Tibial nerve (tissue), 4 donors: ENCODE data around the gene GATC. TPM values are rescaled to one million over a fixed set of nuclear protein-coding genes. Genes with fewer than 3 reads are reported as not detected.

Experiments used
- DNase-seq, 2 donors: peaks; one replicate each; pipeline ENCODE4 v3.0.0-alpha.2; 2019; ENCODE audit warnings: low spot score in 2 of 2
- H3K27ac ChIP-seq, 4 donors: fragments of 200-600 bp; sonication (generic) in 3 of 4; one replicate each; pipeline ENCODE4 v1.5.1; 2017 to 2019; ENCODE audit warnings: mild to moderate bottlenecking in 1 of 4
- H3K27me3 ChIP-seq, 2 donors: fragments of 200-600 bp; sonication (generic) in 1 of 2; one replicate each; pipeline versions ENCODE4 v1.5.1 to v1.6.0; 2017 to 2019
- H3K36me3 ChIP-seq, 3 donors: fragments of 200-600 bp; sonication (generic); one replicate each; pipeline ENCODE4 v1.5.1; 2018 to 2019
- H3K4me1 ChIP-seq, 4 donors: fragments of 200-600 bp; sonication (generic) in 3 of 4; one replicate each; pipeline ENCODE4 v1.5.1; 2017 to 2019
- H3K4me3 ChIP-seq, 4 donors: fragments of 200-600 bp; sonication (generic) in 3 of 4; one replicate each; pipeline ENCODE4 v1.5.1; 2017 to 2019; ENCODE audit warnings: mild to moderate bottlenecking in 1 of 4, moderate library complexity in 1 of 4
- H3K9me3 ChIP-seq, 4 donors: fragments of 200-600 bp; sonication (generic) in 3 of 4; one replicate each; pipeline ENCODE4 v1.5.1; 2017 to 2019
- CTCF ChIP-seq, 5 experiments: fragments of 200-600 bp in 3 of 5; fragments of 450-650 bp in 2 of 5; sonication (generic) in 3 of 5; IDR thresholded peaks; one replicate each; pipeline ENCODE4 v1.5.1; 2016 to 2019; ENCODE audit warnings: antibody characterized with exemption in 5 of 5, mild to moderate bottlenecking in 3 of 5, moderate library complexity in 2 of 5
- EP300 ChIP-seq, 2 donors: sonication (generic); formaldehyde crosslinking; IDR thresholded peaks; one replicate each; pipeline ENCODE4 v1.6.1; 2017; ENCODE audit warnings: antibody characterized with exemption in 2 of 2, mild to moderate bottlenecking in 1 of 2
- POLR2A ChIP-seq, 2 donors: fragments of 450-650 bp; IDR thresholded peaks; one replicate each; pipeline ENCODE4 v1.6.1; 2017; ENCODE audit warnings: antibody characterized with exemption in 2 of 2, mild to moderate bottlenecking in 2 of 2, moderate library complexity in 2 of 2
- WGBS, 2 donors: methylation state at CpG; one replicate each; pipeline ENCODE4 v1.1.5; 2018; 5-methylcytosine and 5-hydroxymethylcytosine counted together
- total RNA-seq, 4 donors: library from RNA; depleted of rRNA; stranded (reverse); fragments of >200 nt; gene quantifications; one replicate each; pipeline ENCODE4 v1.1.0, GENCODE V29; 2016

The GATC gene
- total RNA-seq, 4 donors from 2014 or later = 21.0 to 37.3 (median 29.2) TPM

DNA sequence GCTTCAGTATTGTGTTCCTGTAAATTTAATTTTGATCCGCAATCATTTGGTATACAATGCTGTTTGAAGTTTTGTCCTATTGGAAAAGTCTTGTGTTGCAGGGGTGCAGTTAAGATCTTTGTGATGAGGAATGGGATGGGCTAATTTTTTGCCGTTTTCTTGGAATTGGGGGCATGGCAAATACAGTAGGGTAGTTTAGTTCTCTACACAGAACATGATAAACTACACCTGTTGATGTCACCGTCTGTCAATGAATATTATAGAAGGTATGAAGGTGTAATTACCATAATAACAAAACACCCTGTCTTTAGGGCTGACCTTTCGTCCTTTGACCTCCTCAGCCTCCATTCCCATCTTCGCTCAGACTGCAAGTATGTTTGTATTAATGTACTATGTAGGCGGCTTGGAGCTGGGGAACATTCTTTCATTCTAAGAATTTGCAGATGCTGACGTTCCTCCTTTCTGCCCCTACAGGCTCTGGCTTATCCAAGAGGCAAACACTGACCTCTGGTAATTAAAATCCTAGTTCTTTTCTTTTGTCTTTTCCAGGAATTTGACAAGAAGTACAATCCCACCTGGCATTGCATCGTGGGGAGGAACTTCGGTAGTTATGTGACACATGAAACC lies 51.4 kb downstream of the GATC start:
- peaks cover 0 to 38% (median 4%) of the 10 kb centered on the region in 3 donors for H3K36me3 ChIP-seq
- 12 to 25% methylated on average over 9 of the region's 9 CpGs for WGBS, 2 donors
- DNase-seq = no peak
- no peaks in the 10 kb centered on the region for H3K9me3 ChIP-seq
- peak overlapping the region; percentile 87 to 94 (median 92) for H3K27ac ChIP-seq
- TF ChIP-seq POLR2A (IDR thresholded peaks at IDR 0.05) (no peak), EP300 (IDR thresholded peaks at IDR 0.05) (no peak), CTCF (IDR thresholded peaks at IDR 0.05) (no peak)
- H3K27me3 ChIP-seq = no peaks in the 10 kb centered on the region
- peaks cover 3 to 34% (median 19%) of the 10 kb centered on the region in 4 donors for H3K4me1 ChIP-seq
- H3K4me3 ChIP-seq = peak overlapping the region; percentile 85 to 93 (median 88)

- DNase-seq = no peak
- peaks cover 3 to 34% (median 19%) of the 10 kb centered on the region in 4 donors for H3K4me1 ChIP-seq
- H3K9me3 ChIP-seq = no peaks in the 10 kb centered on the region
- TF ChIP-seq EP300 (IDR thresholded peaks at IDR 0.05) = no peak
- no peak for TF ChIP-seq POLR2A (IDR thresholded peaks at IDR 0.05)
- TF ChIP-seq CTCF (IDR thresholded peaks at IDR 0.05) = no peak
- H3K4me3 ChIP-seq = no peak overlapping the region
- H3K27ac ChIP-seq = peak overlapping the region; percentile 30 to 94 (median 68)
- no peaks in the 10 kb centered on the region for H3K27me3 ChIP-seq
- peaks cover 0 to 52% (median 4%) of the 10 kb centered on the region in 3 donors for H3K36me3 ChIP-seq
- WGBS, 2 donors = 76 to 84% methylated on average over 3 of the region's 3 CpGs
Measured at GRCh38 chr12:120498870-120499515, 52.7 kb downstream of the GATC start.

DNA sequence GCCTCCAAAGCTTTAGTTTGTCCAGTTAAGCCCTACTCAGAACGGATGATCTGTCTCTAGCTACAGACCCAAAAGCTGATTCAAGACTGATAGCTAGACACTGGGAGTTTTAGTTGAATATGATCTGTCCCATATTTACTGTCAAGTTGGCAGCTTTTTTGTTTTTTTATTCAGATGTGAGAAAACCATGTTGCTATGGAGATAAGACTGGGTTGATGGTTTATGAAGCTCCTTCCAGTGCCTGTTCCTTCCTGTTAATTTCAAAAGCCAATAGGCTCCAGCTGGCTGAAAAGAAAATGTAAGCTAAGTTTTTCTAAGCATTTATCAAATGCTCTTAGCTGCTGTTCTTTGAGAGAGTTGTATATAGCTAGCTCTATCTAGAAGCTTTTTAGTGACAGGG lies 54.3 kb downstream of the GATC start:
- Histone ChIP-seq H3K27ac (peak overlapping the region in 2 of 4 donors; percentile 93 to 94), H3K36me3 (peaks cover 0 to 66% (median 4%) of the 10 kb centered on the region in 3 donors), H3K4me3 (no peak overlapping the region), H3K27me3 (no peaks in the 10 kb centered on the region), H3K4me1 (peaks cover 3 to 28% (median 17%) of the 10 kb centered on the region in 4 donors), H3K9me3 (no peaks in the 10 kb centered on the region)
- 73 to 82% methylated on average over 1 of the region's 1 CpG for WGBS, 2 donors
- no peak for DNase-seq
- TF ChIP-seq CTCF (IDR thresholded peaks at IDR 0.05) (no peak), POLR2A (IDR thresholded peaks at IDR 0.05) (no peak), EP300 (IDR thresholded peaks at IDR 0.05) (no peak)

DNA sequence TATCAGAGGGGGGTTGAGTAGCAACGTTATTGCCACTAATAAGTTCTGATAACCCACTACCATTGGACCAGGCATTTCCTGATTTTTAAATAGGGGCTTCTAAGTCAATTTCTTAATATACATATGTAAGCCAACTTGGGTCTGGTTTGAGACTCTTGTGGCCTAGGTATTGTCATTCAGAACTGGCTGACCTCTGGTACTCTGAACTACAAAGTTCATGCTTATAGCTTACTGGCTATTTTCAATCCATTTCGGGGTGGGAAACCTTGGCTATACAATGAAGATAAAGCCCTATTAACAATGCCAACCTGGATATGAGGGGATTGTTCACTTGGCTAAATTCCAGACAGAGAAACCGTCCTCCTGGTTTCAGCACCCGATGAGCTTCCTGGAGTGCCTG lies 58.3 kb downstream of the GATC start:
- WGBS, 2 donors = 64 to 80% methylated on average over 4 of the region's 4 CpGs
- Histone ChIP-seq H3K9me3 (no peaks in the 10 kb centered on the region), H3K36me3 (peaks cover 0 to 82% (median 0%) of the 10 kb centered on the region in 3 donors), H3K4me3 (no peak overlapping the region), H3K27me3 (no peaks in the 10 kb centered on the region), H3K27ac (no peak overlapping the region), H3K4me1 (peaks cover 0 to 5% (median 0%) of the 10 kb centered on the region in 4 donors)
- no peak for DNase-seq
- TF ChIP-seq CTCF (IDR thresholded peaks at IDR 0.05) = no peak
- TF ChIP-seq POLR2A (IDR thresholded peaks at IDR 0.05) = no peak
- no peak for TF ChIP-seq EP300 (IDR thresholded peaks at IDR 0.05)

DNA sequence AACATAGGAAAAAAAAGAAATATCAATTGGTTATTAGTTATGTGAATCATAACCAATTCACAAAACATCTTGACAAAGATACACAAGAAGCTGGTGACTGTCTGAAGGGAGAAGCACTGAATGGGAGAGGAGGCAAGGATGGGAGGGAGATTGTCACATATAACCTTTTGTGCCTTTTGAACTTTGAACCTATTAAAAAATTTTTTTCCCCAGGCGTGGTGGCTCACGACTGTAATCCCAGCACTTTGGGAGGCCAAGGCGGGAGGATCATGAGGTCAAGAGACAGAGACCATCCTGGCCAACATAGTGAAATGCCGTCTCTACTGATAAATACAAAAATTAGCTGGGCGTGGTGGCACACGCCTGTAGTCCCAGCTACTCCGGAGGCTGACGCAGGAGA lies 62.3 kb downstream of the GATC start:
- H3K36me3 ChIP-seq = peaks cover 0 to 81% (median 0%) of the 10 kb centered on the region in 3 donors
- no peak for DNase-seq
- no peaks in the 10 kb centered on the region for H3K9me3 ChIP-seq
- H3K4me1 ChIP-seq = peaks cover 0 to 3% (median under 1%) of the 10 kb centered on the region in 4 donors
- H3K4me3 ChIP-seq = no peak overlapping the region
- H3K27ac ChIP-seq = no peak overlapping the region
- TF ChIP-seq CTCF (IDR thresholded peaks at IDR 0.05) (no peak), EP300 (IDR thresholded peaks at IDR 0.05) (no peak), POLR2A (IDR thresholded peaks at IDR 0.05) (no peak)
- H3K27me3 ChIP-seq = no peaks in the 10 kb centered on the region
- 91 to 96% methylated on average over 8 of the region's 8 CpGs for WGBS, 2 donors
